ENCODE results near the gene B4GALT3. TPM values are rescaled to one million over a fixed set of nuclear protein-coding genes. Genes with fewer than 3 reads are reported as not detected.
A peak's percentile ranks its signal among the peaks of the same experiment; 100 is the strongest.

Gene B4GALT3
- total and polyA plus RNA-seq, 9 of the 15 experiments (the other 6 are each of a cell fraction or from before 2014, with no cell fraction given) = 31.2 to 103 (median 46.1) TPM

- TF ChIP-seq FOS (IDR thresholded peaks at IDR 0.05; ENCODE audit: extremely low read depth, insufficient read length) (no peak), NFRKB (IDR thresholded peaks at IDR 0.05; ENCODE audit: low read depth) (peak; percentile 61), ZNF407 (IDR thresholded peaks at IDR 0.05; ENCODE audit: low read depth) (peak; percentile 94), THAP7 (CRISPR knock-in tag; IDR thresholded peaks at IDR 0.05) (no peak), CHAMP1 (IDR thresholded peaks at IDR 0.05) (no peak), XRCC3 (IDR thresholded peaks at IDR 0.05) (no peak), ZNF507 (tag; conservative IDR thresholded peaks at IDR 0.05) (no peak), ZKSCAN3 (CRISPR knock-in tag; IDR thresholded peaks at IDR 0.05) (no peak), ZBTB9 (CRISPR knock-in tag; IDR thresholded peaks at IDR 0.05) (0 out of 2 replicates have a peak, but pooled peaks have one; percentile 43), CEBPG (CRISPR knock-in tag; IDR thresholded peaks at IDR 0.05) (no peak), CEBPG (tag; conservative IDR thresholded peaks at IDR 0.05 in 1 of 2, IDR thresholded peaks at IDR 0.05 in 1 of 2) (no peak), CGGBP1 (CRISPR knock-in tag; IDR thresholded peaks at IDR 0.05) (no peak), MTA2 (IDR thresholded peaks at IDR 0.05; ENCODE audit: low read depth) (no peak), ZFP36 (IDR thresholded peaks at IDR 0.05; ENCODE audit: low read depth, low read length, partially characterized antibody) (no peak), CAMTA2 (CRISPR knock-in tag; conservative IDR thresholded peaks at IDR 0.05) (no peak)
Measured at GRCh38 chr1:161177112-161177935, at the start of gene B4GALT3 (continued).

All from K562 (cell line).